SH-SY5Y (cell line): ENCODE measurements around the gene IL15RA.

ENCODE experiments used
- GATA2 ChIP-seq: IDR thresholded peaks from 2 replicates; pipeline ENCODE4 v1.6.1; 2011; ENCODE audit warnings: mild to moderate bottlenecking, low read depth, low read length
- GATA3 ChIP-seq: IDR thresholded peaks from 2 replicates; pipeline ENCODE4 v1.6.1; 2011; ENCODE audit warnings: low read depth, mild to moderate bottlenecking, low read length, moderate library complexity

IL15RA gene

GRCh38 chr10:5911670-5912069 is 65.7 kb downstream of the IL15RA start:
- TF ChIP-seq GATA3 (no peak), GATA2 (no peak)

DNA sequence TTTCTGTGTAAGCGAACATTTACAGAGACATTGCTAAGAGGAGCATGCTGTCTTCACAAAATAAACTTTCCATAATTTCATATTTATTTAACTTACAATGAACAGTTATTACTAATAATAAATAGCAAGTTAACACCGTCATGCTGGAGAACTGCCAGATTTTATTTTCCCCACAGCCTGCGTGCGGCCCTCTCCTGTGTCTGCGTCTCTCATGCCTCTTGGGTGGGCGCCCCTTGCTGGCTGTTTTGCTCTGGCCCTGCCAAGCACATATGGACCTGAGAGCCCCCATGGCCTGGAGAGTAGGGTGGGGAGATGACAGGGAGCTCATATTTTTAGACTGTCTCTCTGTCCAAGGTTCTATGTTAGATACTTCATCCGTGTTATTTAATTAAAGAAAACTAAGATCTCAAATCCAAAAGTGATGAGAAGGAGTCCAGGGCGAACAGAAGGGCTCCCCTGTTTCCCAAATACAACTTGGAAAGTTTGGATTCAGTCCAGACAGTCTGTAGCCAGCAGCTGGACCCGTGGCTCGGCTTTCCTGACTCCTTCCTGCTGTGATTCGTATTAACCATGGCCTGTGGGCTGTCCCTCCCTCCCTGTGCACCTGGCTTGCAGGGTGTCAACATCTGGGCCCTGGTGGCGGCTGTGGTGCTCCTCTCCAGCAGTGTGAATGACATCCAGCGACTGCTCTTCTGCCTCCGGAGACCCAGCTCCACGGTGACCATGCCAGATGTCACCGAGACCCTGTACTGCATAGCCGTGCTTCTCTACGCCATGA is 66.8 kb downstream of the IL15RA start:
- TF ChIP-seq GATA3 = no peak
- no peak for TF ChIP-seq GATA2

DNA sequence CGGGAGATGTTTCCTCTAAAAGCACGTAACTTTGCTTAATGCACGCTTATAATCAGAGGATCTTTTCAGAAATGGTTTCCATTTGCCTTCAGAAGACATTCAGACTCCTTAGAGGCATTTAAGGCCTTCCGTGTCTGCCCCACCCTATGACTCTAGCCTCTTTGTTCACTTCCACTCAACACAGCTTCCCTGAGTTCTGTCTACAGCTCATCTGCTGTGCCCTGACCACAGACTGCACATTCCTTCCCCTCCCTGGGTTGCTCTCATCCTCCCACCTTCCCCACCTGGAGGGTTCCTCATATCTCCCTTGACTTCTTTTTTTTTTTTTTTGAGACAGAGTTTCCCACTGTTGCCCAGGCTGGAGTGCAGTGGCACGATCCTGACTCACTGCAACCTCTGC is 70.7 kb downstream of the IL15RA start:
- TF ChIP-seq GATA3 (no peak), GATA2 (no peak)

DNA sequence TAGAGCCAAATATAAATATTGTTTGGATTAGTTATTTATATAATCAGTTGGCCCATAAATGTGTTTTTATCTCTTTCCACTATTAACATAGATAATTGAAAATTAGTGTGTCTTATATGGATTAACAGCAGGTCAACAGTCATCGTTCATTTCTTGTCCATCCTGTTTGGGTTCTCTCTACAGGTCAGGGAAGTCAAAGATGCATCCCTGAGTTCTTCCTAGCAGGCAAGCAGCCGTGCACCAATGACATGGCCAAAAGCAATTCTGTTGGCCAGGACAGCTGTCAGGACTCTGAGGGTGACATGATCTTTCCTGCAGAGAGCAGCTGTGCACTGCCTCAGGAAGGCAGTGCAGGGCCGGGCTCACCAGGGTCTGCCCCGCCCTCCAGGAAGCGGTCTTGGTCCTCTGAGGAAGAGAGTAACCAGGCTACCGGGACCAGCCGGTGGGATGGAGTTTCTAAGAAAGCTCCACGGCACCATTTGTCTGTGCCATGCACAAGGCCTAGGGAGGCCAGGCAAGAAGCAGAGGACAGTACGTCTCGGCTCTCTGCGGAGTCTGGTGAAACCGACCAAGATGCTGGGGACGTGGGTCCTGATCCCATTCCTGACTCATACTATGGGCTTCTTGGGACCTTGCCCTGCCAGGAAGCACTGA is 71.4 kb downstream of the IL15RA start:
- TF ChIP-seq GATA2 (no peak), GATA3 (no peak)

DNA sequence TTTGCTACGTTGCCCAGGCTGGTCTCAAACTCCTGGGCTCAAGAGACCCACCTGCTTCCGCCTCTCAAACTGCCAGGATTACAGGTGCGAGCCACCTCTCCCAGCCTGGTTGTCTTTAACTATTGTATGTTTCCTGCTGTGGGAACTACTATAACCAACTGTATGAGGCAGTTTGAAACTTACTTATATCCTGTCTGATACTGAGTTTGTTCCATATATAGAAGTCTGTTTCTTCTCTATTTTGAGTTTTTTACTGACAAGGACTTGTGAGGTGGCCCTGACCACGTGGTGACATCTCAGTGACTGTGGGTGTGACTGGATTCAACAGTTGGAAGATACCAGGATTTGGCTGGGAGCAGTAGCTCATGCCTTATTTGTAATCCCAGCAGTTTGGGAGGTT is 73.1 kb downstream of the IL15RA start:
- TF ChIP-seq GATA2 (no peak), GATA3 (no peak)

GRCh38 chr10:5903563-5903962 is 73.8 kb downstream of the IL15RA start:
- TF ChIP-seq GATA2 (no peak), GATA3 (no peak)

- TF ChIP-seq GATA2 = no peak
- no peak for TF ChIP-seq GATA3
Measured at GRCh38 chr10:5902511-5903274, 74.7 kb downstream of the IL15RA start.
